HCT116 (cell line): ENCODE results near the gene RIPOR3. TPM values are rescaled to one million over a fixed set of nuclear protein-coding genes. Genes with fewer than 3 reads are reported as not detected.
A peak's percentile ranks its signal among the peaks of the same experiment; 100 is the strongest.

Experiments used
- ATAC-seq: fragments of 200-7000 bp; cut with Tn5 transposase; 2 replicates; pipeline ENCODE4 v1.9.1; 2020; ENCODE audit warnings: mild to moderate bottlenecking, moderate library complexity
- BruUV-seq: library from RNA; stranded (reverse); fragments of 400-500 nt; replicated peaks from 2 replicates; lab custom pipeline; 2021; lab: Mats Ljungman, UMichigan
- CTCF ChIA-PET: fragments of 300-600 bp; sonication (Branson Sonifier 250); formaldehyde crosslinking; loops from one replicate; lab custom pipeline; 2021; ENCODE audit warnings: antibody characterized with exemption; lab: Charles Lee
- POLR2A ChIA-PET: fragments of 300-600, 350-600 bp; sonication (Branson Sonifier 250); formaldehyde crosslinking; loops from one replicate; lab custom pipeline; 2021; ENCODE audit warnings: antibody characterized with exemption; lab: Charles Lee
- RAD21 ChIA-PET, 2 experiments: fragments of 300-600 bp; sonication (Branson Sonifier 250); formaldehyde crosslinking; loops; one replicate each; lab custom pipeline; 2023; ENCODE audit warnings: low total read pairs in 2 of 2; ENCODE audit not compliant: uncharacterized antibody in 2 of 2, unreplicated experiment in 2 of 2, low non-redundant PET in 1 of 2; lab: Charles Lee
- DNase-seq: peaks from one replicate; pipeline ENCODE4 v3.0.0-alpha.2; 2010; ENCODE audit warnings: low read depth, low spot score
- H2AFZ ChIP-seq: fragments of 200-600 bp; shearing (Covaris generic), sonication (generic); 2 replicates; pipeline ENCODE4 v1.6.1; 2017; ENCODE audit warnings: low read depth, mixed run types, mixed read lengths, antibody characterized with exemption, low read length; ENCODE audit not compliant: poor library complexity, severe bottlenecking
- H3K27ac ChIP-seq: 2 replicates; pipeline ENCODE4 v1.5.1; 2012; ENCODE audit warnings: low read depth, low read length
- H3K27me3 ChIP-seq: fragments of 200-600 bp; sonication (generic); 2 replicates; pipeline ENCODE4 v1.6.1; 2016; ENCODE audit warnings: mixed run types, low read length, mixed read lengths; ENCODE audit not compliant: insufficient read depth
- H3K36me3 ChIP-seq, 2 experiments: fragments of 200-500 bp in 1 of 2; fragments of 200-600 bp in 1 of 2; sonication (Bioruptor generic) in 1 of 2; sonication (generic) in 1 of 2; 2 replicates each; pipeline versions ENCODE4 v1.5.1 to v1.6.1; 2014 to 2016; ENCODE audit warnings: low read length in 2 of 2, inconsistent platforms in 1 of 2, mixed read lengths in 1 of 2, mixed run types in 1 of 2; ENCODE audit not compliant: insufficient read depth in 2 of 2, control insufficient read depth in 1 of 2
- H3K4me1 ChIP-seq, 2 experiments: fragments of 200-600 bp in 1 of 2; sonication (generic) in 1 of 2; 2 replicates each; pipeline versions ENCODE4 v1.5.1 to v1.6.1; 2012 to 2017; ENCODE audit warnings: low read length in 2 of 2, inconsistent platforms in 1 of 2, mild to moderate bottlenecking in 1 of 2, mixed read lengths in 1 of 2, mixed run types in 1 of 2, moderate library complexity in 1 of 2; ENCODE audit not compliant: insufficient read depth in 2 of 2, control insufficient read depth in 1 of 2
- H3K4me2 ChIP-seq: fragments of 200-600 bp; sonication (generic); 2 replicates; pipeline ENCODE4 v1.6.1; 2017; ENCODE audit warnings: mixed run types, low read length, mixed read lengths
- H3K4me3 ChIP-seq, 2 experiments: fragments of 200-600 bp in 1 of 2; sonication (generic) in 1 of 2; replicated peaks in 1 of 2; 2 replicates each; pipeline ENCODE4 v1.5.1; 2011 to 2016; ENCODE audit warnings: low read length in 2 of 2, control low read depth in 1 of 2, low read depth in 1 of 2, mild to moderate bottlenecking in 1 of 2, mixed read lengths in 1 of 2, mixed run types in 1 of 2
- H3K79me2 ChIP-seq: fragments of 200-600 bp; sonication (generic); 2 replicates; pipeline ENCODE4 v1.6.1; 2017; ENCODE audit warnings: mild to moderate bottlenecking, mixed run types, low read length, moderate library complexity, mixed read lengths; ENCODE audit not compliant: insufficient read depth
- H3K9ac ChIP-seq: fragments of 200-600 bp; sonication (generic); 2 replicates; pipeline ENCODE4 v1.6.1; 2016; ENCODE audit warnings: low read length, mixed read lengths
- H3K9me2 ChIP-seq: fragments of 200-600 bp; sonication (generic), shearing (Covaris generic); 2 replicates; pipeline ENCODE4 v1.6.1; 2017; ENCODE audit warnings: mixed run types, mild to moderate bottlenecking, moderate library complexity; ENCODE audit not compliant: insufficient read depth
- H3K9me3 ChIP-seq, 2 experiments: fragments of 200-500 bp in 1 of 2; fragments of 200-600 bp in 1 of 2; sonication (Bioruptor generic) in 1 of 2; sonication (generic) in 1 of 2; 2 replicates each; pipeline ENCODE4 v1.6.1; 2014 to 2017; ENCODE audit warnings: low read length in 2 of 2, mixed read lengths in 2 of 2, inconsistent platforms in 1 of 2, low read depth in 1 of 2, mild to moderate bottlenecking in 1 of 2, mixed run types in 1 of 2, moderate library complexity in 1 of 2; ENCODE audit not compliant: control insufficient read depth in 1 of 2, insufficient read depth in 1 of 2
- H4K20me1 ChIP-seq: fragments of 200-600 bp; sonication (generic), shearing (Covaris generic); 2 replicates; pipeline ENCODE4 v1.6.1; 2017; ENCODE audit warnings: mixed run types, mild to moderate bottlenecking, moderate library complexity; ENCODE audit not compliant: insufficient read depth
- ATF3 ChIP-seq: IDR thresholded peaks from 2 replicates; pipeline ENCODE4 v1.6.1; 2012
- CTCF ChIP-seq, 3 experiments: fragments of 200-600 bp in 1 of 3; sonication (generic) in 1 of 3; IDR thresholded peaks in 2 of 3; conservative IDR thresholded peaks in 1 of 3; 2 replicates each; pipeline ENCODE4 v1.5.1; 2012 to 2017; ENCODE audit warnings: low read depth in 2 of 3, low read length in 2 of 3, antibody characterized with exemption in 1 of 3, borderline replicate concordance in 1 of 3, control low read depth in 1 of 3, mild to moderate bottlenecking in 1 of 3, mixed read lengths in 1 of 3, mixed run types in 1 of 3, moderate library complexity in 1 of 3; ENCODE audit not compliant: insufficient read depth in 1 of 3
- EGR1 ChIP-seq: IDR thresholded peaks from 2 replicates; pipeline ENCODE4 v1.6.1; 2012; ENCODE audit warnings: low read depth
- ELF1 ChIP-seq: IDR thresholded peaks from 2 replicates; pipeline ENCODE4 v1.6.1; 2012; ENCODE audit warnings: low read depth, borderline replicate concordance
- FOSL1 ChIP-seq: IDR thresholded peaks from 2 replicates; pipeline ENCODE4 v1.6.1; 2012; ENCODE audit warnings: low read depth
- MAX ChIP-seq: IDR thresholded peaks from 2 replicates; pipeline ENCODE4 v1.6.1; 2012
- POLR2AphosphoS5 ChIP-seq: IDR thresholded peaks from 2 replicates; pipeline ENCODE4 v1.6.1; 2011; ENCODE audit warnings: mild to moderate bottlenecking, low read depth, low read length, moderate library complexity
- REST ChIP-seq: IDR thresholded peaks from 2 replicates; pipeline ENCODE4 v1.6.1; 2012; ENCODE audit warnings: low read depth
- SP1 ChIP-seq: IDR thresholded peaks from 2 replicates; pipeline ENCODE4 v1.6.1; 2012; ENCODE audit warnings: low read depth
- SRF ChIP-seq: IDR thresholded peaks from 2 replicates; pipeline ENCODE4 v1.6.1; 2012; ENCODE audit warnings: low read depth
- ZBTB33 ChIP-seq: IDR thresholded peaks from 2 replicates; pipeline ENCODE4 v1.6.1; 2011; ENCODE audit warnings: mild to moderate bottlenecking, low read length, moderate library complexity; ENCODE audit not compliant: insufficient replicate concordance; ENCODE audit errors: extremely low read depth
- ZNF274 ChIP-seq: fragments of 200-500 bp; sonication (Bioruptor generic); IDR thresholded peaks from 2 replicates; pipeline ENCODE4 v1.6.1; 2014; ENCODE audit warnings: mild to moderate bottlenecking, low read depth, low read length, inconsistent platforms
- intact Hi-C: fragments of 100-400 bp; cut with micrococcal nuclease; formaldehyde crosslinking; loops from 2 replicates; pipeline ENCODE4 v1.10.0; 2022
- total RNA-seq: library from RNA; stranded (reverse); gene quantifications from one replicate; pipeline ENCODE4 v1.2.1, GENCODE V29; 2021; ENCODE audit not compliant: unreplicated experiment

RIPOR3 gene
- total RNA-seq, 1 experiment from 2014 or later: 0.22 TPM

GRCh38 chr20:50582092-50582491, 109.2 kb downstream of the RIPOR3 start:
- H3K9ac ChIP-seq: no peak overlapping the region
- no peak for TF ChIP-seq CTCF (IDR thresholded peaks at IDR 0.05 in 2 of 3, conservative IDR thresholded peaks at IDR 0.05 in 1 of 3; ENCODE audit: borderline replicate concordance in 1 of 3, insufficient read depth in 1 of 3, low read depth in 2 of 3, low read length in 2 of 3)
- TF ChIP-seq EGR1: no peak
- no peak for TF ChIP-seq ZNF274
- TF ChIP-seq SRF: no peak
- TF ChIP-seq ATF3: no peak
- no peak for TF ChIP-seq REST
- no peak for TF ChIP-seq ELF1
- no peak for TF ChIP-seq MAX
- no peak for TF ChIP-seq ZBTB33
- no peak for TF ChIP-seq SP1
- no peak for TF ChIP-seq FOSL1
- TF ChIP-seq POLR2AphosphoS5: no peak
- TF ChIP-seq, all 23 proteins: peak for 0
- peaks cover 35 to 64% of the 10 kb centered on the region in 2 experiments for H3K36me3 ChIP-seq
- no peak overlapping the region for H3K27ac ChIP-seq
- no peaks in the 10 kb centered on the region for H3K27me3 ChIP-seq
- CTCF ChIA-PET: no interaction called here
- POLR2A ChIA-PET: no interaction called here
- H3K4me1 ChIP-seq: no peaks in the 10 kb centered on the region
- RAD21 ChIA-PET: no interaction called here
- no peak for ATAC-seq
- H3K79me2 ChIP-seq: peaks cover 9% of the 10 kb centered on the region; the same call in 1 of the 2 replicates
- H4K20me1 ChIP-seq: no peaks in the 10 kb centered on the region
- no peak for DNase-seq
- no peak overlapping the region for H2AFZ ChIP-seq
- H3K9me2 ChIP-seq: no peaks in the 10 kb centered on the region
- no peaks in the 10 kb centered on the region for H3K9me3 ChIP-seq
- no peak overlapping the region for H3K4me3 ChIP-seq
- intact Hi-C loops: no loop called here
- TSS peak; percentile 7 for BruUV-seq
- H3K4me2 ChIP-seq: no peak overlapping the region
